Measurements from ENCODE around the gene SIPA1L2.

The SIPA1L2 gene

GRCh38 chr1:232594768-232595698 is 34.9 kb downstream of the SIPA1L2 start:
- CTCF ChIA-PET: interaction anchor here (1.2 to 1.6 kb wide), 3 partner anchors 9 to 12 kb away, joined by 4 to 7 read pairs (median 5); no protein-coding TSS in a partner anchor
- DNase-seq (ENCODE audit: extremely low spot score): no peak
- no peak for TF ChIP-seq CTCF (IDR thresholded peaks at IDR 0.05; ENCODE audit: control extremely low read depth, extremely low read depth, low read depth, missing control alignments)
- POLR2A ChIA-PET: no interaction called here

GRCh38 chr1:232593717-232594502 is 36.0 kb downstream of the SIPA1L2 start:
- no peak for TF ChIP-seq CTCF (IDR thresholded peaks at IDR 0.05; ENCODE audit: control extremely low read depth, extremely low read depth, low read depth, missing control alignments)
- ChIA-PET POLR2A (no interaction called here), CTCF (interaction anchor here (1.4 kb wide), 1 partner anchor 9 kb away, joined by 4 read pairs; no protein-coding TSS in a partner anchor)
- no peak for DNase-seq (ENCODE audit: extremely low spot score)

- no peak for TF ChIP-seq CTCF (IDR thresholded peaks at IDR 0.05; ENCODE audit: control extremely low read depth, extremely low read depth, low read depth, missing control alignments)
- CTCF ChIA-PET: no interaction called here
- POLR2A ChIA-PET: no interaction called here
- no peak for DNase-seq (ENCODE audit: extremely low spot score)
These were observed 38.6 kb downstream of the SIPA1L2 start for GRCh38 chr1:232591344-232591743.

- ChIA-PET POLR2A (interaction anchor here (0.8 kb wide), 1 partner anchor 146 kb away, joined by 3 read pairs; no protein-coding TSS in a partner anchor), CTCF (no interaction called here)
- peak; percentile 38 for DNase-seq (ENCODE audit: extremely low spot score)
- TF ChIP-seq CTCF (IDR thresholded peaks at IDR 0.05; ENCODE audit: control extremely low read depth, extremely low read depth, low read depth, missing control alignments): no peak
These were observed 39.2 kb downstream of the SIPA1L2 start for GRCh38 chr1:232590744-232591082.

GRCh38 chr1:232589812-232590743 is 39.9 kb downstream of the SIPA1L2 start:
- TF ChIP-seq CTCF (IDR thresholded peaks at IDR 0.05; ENCODE audit: control extremely low read depth, extremely low read depth, low read depth, missing control alignments): no peak
- DNase-seq (ENCODE audit: extremely low spot score): no peak
- CTCF ChIA-PET: interaction anchor here (1.6 kb wide), 1 partner anchor 11 kb away, joined by 3 read pairs; no protein-coding TSS in a partner anchor
- POLR2A ChIA-PET: interaction anchor here (0.8 kb wide), 1 partner anchor 145 kb away, joined by 3 read pairs; no protein-coding TSS in a partner anchor
